Ishikawa (cell line): ENCODE measurements around the gene NPTXR.

Experiments used
- CEBPB ChIP-seq: IDR thresholded peaks from 2 replicates; pipeline ENCODE4 v1.6.1; 2012
- EGR1 ChIP-seq: IDR thresholded peaks from 2 replicates; pipeline ENCODE4 v1.6.1; 2012
- FOXM1 ChIP-seq: IDR thresholded peaks from 2 replicates; pipeline ENCODE4 v1.6.1; 2012; ENCODE audit warnings: low read depth, borderline replicate concordance
- MAX ChIP-seq: IDR thresholded peaks from 2 replicates; pipeline ENCODE4 v1.6.1; 2012
- RAD21 ChIP-seq: IDR thresholded peaks from 2 replicates; pipeline ENCODE4 v1.6.1; 2012; ENCODE audit warnings: low read depth
- TAF1 ChIP-seq: IDR thresholded peaks from 2 replicates; pipeline ENCODE4 v1.6.1; 2012; ENCODE audit warnings: low read depth, mild to moderate bottlenecking
- TEAD4 ChIP-seq: IDR thresholded peaks from 2 replicates; pipeline ENCODE4 v1.6.1; 2012
- USF1 ChIP-seq: IDR thresholded peaks from 2 replicates; pipeline ENCODE4 v1.6.1; 2012
- YY1 ChIP-seq: IDR thresholded peaks from 2 replicates; pipeline ENCODE4 v1.6.1; 2012; ENCODE audit warnings: low read depth

DNA sequence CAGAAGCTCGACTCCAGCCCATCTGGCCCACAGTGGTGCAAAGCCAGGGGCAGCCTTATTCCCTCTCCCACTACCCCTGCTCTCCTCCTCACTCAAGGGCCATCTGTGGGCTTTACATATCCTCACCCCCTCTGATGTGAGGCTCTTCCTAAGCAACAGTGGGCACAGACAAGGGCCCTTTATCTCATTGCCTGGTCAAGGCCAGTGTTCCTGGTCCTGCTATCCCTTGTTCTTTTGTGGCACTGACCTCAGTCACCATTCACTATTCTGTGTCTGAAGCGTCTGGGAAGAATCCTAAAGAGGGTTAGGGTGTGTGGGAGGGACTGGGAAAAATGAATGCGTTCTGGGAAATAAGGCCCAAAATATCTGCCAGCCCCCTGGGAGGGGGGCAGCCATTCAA is 57.2 kb downstream of the NPTXR start:
- TF ChIP-seq USF1 (no peak), FOXM1 (no peak), CEBPB (no peak), MAX (no peak), TAF1 (no peak), YY1 (no peak), RAD21 (no peak), EGR1 (no peak), TEAD4 (no peak)
